Glutamatergic neuron (in vitro differentiated cells): ENCODE data around the gene NEK10. TPM values are rescaled to one million over a fixed set of nuclear protein-coding genes. Genes with fewer than 3 reads are reported as not detected.
"Not testable (repeated sequence)": the region's sequence is repeated elsewhere in the genome, so short reads cannot be mapped to it uniquely, and the experiment has no call there.

Source experiments
- DNase-seq: peaks from one replicate; pipeline ENCODE4 v3.0.0; 2022
- H3K27ac Mint-ChIP-seq: one replicate; pipeline ENCODE4 v1.8.0; 2020; ENCODE audit warnings: mild to moderate bottlenecking, mixed read lengths, inconsistent platforms; ENCODE audit not compliant: unreplicated experiment
- H3K27me3 Mint-ChIP-seq: one replicate; pipeline ENCODE4 v1.8.0; 2020; ENCODE audit warnings: mild to moderate bottlenecking, moderate library complexity, mixed read lengths, inconsistent platforms; ENCODE audit not compliant: unreplicated experiment
- H3K36me3 Mint-ChIP-seq: one replicate; pipeline ENCODE4 v1.8.0; 2020; ENCODE audit warnings: mild to moderate bottlenecking, mixed read lengths, inconsistent platforms; ENCODE audit not compliant: unreplicated experiment
- H3K4me1 Mint-ChIP-seq: one replicate; pipeline ENCODE4 v1.8.0; 2020; ENCODE audit warnings: mild to moderate bottlenecking, low read depth, mixed read lengths, inconsistent platforms; ENCODE audit not compliant: unreplicated experiment
- H3K4me3 Mint-ChIP-seq: one replicate; pipeline ENCODE4 v1.8.0; 2020; ENCODE audit warnings: mild to moderate bottlenecking, mixed read lengths, inconsistent platforms; ENCODE audit not compliant: unreplicated experiment
- H3K9me3 Mint-ChIP-seq: one replicate; pipeline ENCODE4 v1.8.0; 2020; ENCODE audit warnings: mild to moderate bottlenecking, moderate library complexity, mixed read lengths, inconsistent platforms; ENCODE audit not compliant: unreplicated experiment
- total RNA-seq: library from RNA; stranded (reverse); fragmentation: NEBNext Ultra II Directional; extraction: Animal tissue kit (Norgen Biotek cat#: 25700); gene quantifications from one replicate; pipeline ENCODE4 v1.2.1, GENCODE V29; 2021; ENCODE audit not compliant: unreplicated experiment
- TF ChIP-seq, protein P1 (sequence below): fragments of 200-600 bp; sonication (generic); IDR thresholded peaks from one replicate; pipeline ENCODE4 v1.5.0; 2021; ENCODE audit not compliant: partially characterized antibody, unreplicated experiment

Gene NEK10
- total RNA-seq, 1 donor from 2014 or later: 1.5 TPM

DNA sequence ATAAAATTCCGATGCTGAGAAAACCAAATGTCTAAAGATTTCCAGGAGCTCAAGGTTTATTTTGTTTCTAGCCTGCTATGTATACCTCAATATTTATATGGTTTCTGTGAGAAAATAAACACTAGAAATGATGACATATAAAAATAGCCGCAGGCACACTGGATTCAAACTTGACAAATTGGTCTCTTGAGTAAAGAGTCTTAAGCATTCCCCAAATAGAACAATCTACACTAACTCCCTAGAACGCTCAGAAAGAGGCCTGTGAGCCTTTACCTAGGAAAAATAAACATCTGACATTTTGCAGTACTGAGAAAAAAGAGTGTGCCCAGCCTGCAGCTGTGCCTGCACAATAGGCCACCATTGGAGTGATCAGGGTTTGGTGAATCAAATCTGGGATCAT lies 75.2 kb downstream of the NEK10 start:
- Mint-ChIP-seq H3K4me1 (no peaks in the 10 kb centered on the region), H3K27me3 (no peaks in the 10 kb centered on the region), H3K27ac (no peak overlapping the region), H3K4me3 (no peak overlapping the region), H3K36me3 (peaks cover 7% of the 10 kb centered on the region), H3K9me3 (peaks cover 5% of the 10 kb centered on the region)
- TF ChIP-seq, protein P1, sequence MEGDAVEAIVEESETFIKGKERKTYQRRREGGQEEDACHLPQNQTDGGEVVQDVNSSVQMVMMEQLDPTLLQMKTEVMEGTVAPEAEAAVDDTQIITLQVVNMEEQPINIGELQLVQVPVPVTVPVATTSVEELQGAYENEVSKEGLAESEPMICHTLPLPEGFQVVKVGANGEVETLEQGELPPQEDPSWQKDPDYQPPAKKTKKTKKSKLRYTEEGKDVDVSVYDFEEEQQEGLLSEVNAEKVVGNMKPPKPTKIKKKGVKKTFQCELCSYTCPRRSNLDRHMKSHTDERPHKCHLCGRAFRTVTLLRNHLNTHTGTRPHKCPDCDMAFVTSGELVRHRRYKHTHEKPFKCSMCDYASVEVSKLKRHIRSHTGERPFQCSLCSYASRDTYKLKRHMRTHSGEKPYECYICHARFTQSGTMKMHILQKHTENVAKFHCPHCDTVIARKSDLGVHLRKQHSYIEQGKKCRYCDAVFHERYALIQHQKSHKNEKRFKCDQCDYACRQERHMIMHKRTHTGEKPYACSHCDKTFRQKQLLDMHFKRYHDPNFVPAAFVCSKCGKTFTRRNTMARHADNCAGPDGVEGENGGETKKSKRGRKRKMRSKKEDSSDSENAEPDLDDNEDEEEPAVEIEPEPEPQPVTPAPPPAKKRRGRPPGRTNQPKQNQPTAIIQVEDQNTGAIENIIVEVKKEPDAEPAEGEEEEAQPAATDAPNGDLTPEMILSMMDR: no peak
- no peak for DNase-seq

DNA sequence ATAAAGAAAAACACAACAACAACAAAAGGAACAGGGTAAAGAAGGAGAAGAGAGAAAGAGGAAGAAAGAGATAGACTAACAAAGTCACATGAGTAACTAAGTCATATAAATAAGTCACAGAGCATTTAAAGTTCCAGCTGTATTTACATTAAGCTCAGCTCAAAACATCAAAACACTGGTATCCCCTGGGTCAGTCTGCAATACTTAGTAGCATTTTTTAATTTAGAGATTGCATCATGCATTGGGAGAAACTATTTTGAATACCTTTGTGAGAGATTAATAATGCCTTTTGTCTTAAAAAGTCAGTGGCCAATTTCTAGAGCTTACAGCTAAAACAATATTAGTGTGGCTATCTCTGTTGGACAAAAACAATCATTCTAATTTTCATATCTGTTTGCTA lies 78.4 kb downstream of the NEK10 start:
- Mint-ChIP-seq H3K4me3 (no peak overlapping the region), H3K27me3 (no peaks in the 10 kb centered on the region), H3K4me1 (no peaks in the 10 kb centered on the region), H3K27ac (no peak overlapping the region), H3K9me3 (no peaks in the 10 kb centered on the region), H3K36me3 (no peaks in the 10 kb centered on the region)
- no peak for DNase-seq
- TF ChIP-seq, protein P1: no peak

DNA sequence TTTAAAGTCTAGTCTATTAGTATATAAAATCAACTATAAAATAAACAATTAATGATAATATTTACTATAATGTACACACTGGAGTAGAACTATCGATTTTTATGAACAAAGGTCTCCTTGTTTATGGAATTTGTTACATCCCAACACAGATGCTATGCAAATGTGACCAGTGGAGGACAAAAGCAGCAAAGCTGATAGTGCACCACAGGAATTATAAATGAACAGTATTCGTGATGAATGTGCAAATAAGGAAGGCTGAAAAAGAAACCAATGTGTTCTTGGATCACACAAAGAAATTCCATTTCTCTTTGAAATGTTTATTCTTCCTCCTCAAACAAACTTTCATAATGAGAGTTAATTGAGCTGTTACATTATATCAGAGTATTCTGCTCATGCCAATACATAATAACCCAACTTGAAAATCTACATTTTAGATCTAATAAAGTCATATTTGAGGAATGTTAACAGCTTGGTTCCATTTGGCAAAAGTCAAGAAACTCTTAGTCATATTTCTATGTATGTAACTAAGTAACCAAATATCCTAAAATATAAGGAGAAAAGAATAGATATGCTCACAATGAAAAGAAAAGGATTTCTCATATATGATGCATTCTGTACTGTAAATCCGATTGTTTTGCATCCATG lies 79.3 kb downstream of the NEK10 start:
- Mint-ChIP-seq H3K4me1 (no peaks in the 10 kb centered on the region), H3K27me3 (no peaks in the 10 kb centered on the region), H3K9me3 (no peaks in the 10 kb centered on the region), H3K27ac (no peak overlapping the region), H3K4me3 (no peak overlapping the region), H3K36me3 (no peaks in the 10 kb centered on the region)
- TF ChIP-seq, protein P1: no peak
- DNase-seq: no peak

DNA sequence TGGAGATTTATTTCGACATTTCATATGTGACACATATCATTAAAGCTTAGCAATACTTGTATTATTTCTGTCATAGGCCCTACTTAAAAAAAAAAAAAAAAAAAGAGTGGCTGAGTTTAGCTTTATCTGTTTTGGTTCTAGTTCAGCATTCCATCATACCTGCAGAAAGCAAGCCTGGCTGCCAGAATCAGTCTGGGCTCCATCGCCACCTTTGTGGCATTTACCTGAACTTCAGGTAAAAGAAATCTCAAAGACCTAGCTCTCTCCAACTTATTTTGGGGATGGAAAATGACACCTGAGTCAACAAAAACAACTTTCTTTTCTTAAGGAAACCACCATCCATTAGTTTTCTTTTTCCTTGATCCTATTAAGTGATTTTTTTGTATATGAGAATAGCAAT lies 82.1 kb downstream of the NEK10 start:
- TF ChIP-seq, protein P1: no peak
- no peak overlapping the region for H3K27ac Mint-ChIP-seq
- no peaks in the 10 kb centered on the region for H3K27me3 Mint-ChIP-seq
- H3K4me1 Mint-ChIP-seq: no peaks in the 10 kb centered on the region
- DNase-seq: no peak
- no peaks in the 10 kb centered on the region for H3K36me3 Mint-ChIP-seq
- H3K4me3 Mint-ChIP-seq: no peak overlapping the region
- H3K9me3 Mint-ChIP-seq: no peaks in the 10 kb centered on the region

DNA sequence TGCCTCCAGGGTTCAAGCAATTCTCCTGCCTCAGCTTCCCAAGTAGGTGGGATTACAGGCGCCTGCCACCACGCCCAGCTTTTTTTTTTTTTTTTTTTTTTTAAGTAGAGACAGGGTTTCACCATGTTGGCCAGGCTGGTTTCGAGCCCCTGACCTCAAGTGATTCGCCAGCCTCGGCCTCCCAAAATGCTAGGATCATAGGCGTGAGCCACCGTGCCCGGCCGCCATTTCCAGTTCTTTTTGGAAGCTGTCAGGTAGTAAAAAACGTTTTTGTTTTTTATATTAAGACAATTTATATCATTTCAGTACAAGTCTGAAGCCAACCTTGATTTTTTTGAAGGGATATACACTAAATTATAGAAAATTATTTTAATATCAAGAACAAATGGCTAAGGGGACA lies 82.7 kb downstream of the NEK10 start:
- H3K27me3 Mint-ChIP-seq, H3K9me3 Mint-ChIP-seq, H3K36me3 Mint-ChIP-seq, H3K4me1 Mint-ChIP-seq, H3K27ac Mint-ChIP-seq, H3K4me3 Mint-ChIP-seq, DNase-seq: not testable (repeated sequence)

DNA sequence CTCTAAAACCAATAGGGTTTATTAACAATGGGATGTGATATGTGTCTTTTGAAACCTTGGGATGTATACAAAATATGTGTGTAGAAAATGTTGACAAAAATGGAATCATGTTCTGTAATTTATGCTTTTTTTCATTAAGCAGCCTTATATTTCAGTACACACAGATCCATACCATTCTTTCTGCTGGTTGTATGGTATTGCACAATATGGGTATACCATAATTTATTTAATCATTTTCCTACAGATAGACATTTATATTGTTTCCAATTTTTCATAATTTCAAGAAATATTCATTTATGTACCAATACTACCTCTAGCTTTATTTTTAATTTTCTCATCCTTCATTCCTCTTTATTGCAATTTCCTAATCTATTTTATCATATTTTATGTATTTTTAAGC lies 83.5 kb downstream of the NEK10 start:
- Mint-ChIP-seq H3K27me3 (no peaks in the 10 kb centered on the region), H3K27ac (no peak overlapping the region), H3K4me1 (no peaks in the 10 kb centered on the region), H3K9me3 (no peaks in the 10 kb centered on the region), H3K4me3 (no peak overlapping the region), H3K36me3 (no peaks in the 10 kb centered on the region)
- TF ChIP-seq, protein P1: no peak
- DNase-seq: no peak
